Keratinocyte (primary cell): ENCODE results near the gene SRPK2.
"Not testable (repeated sequence)": the region's sequence is repeated elsewhere in the genome, so short reads cannot be mapped to it uniquely, and the experiment has no call there.

ENCODE experiments used
- CTCF ChIP-seq, 3 experiments: IDR thresholded peaks in 1 of 3; conservative IDR thresholded peaks in 1 of 3; optimal IDR thresholded peaks in 1 of 3; 2 replicates in 2 of 3; 3 replicates in 1 of 3; pipeline versions ENCODE3 to v1.5.1; 2011; ENCODE audit warnings: low read length in 3 of 3, mild to moderate bottlenecking in 3 of 3, moderate library complexity in 2 of 3, control low read depth in 1 of 3, inconsistent platforms in 1 of 3; ENCODE audit not compliant: insufficient read depth in 2 of 3; ENCODE audit errors: extremely low read depth in 1 of 3
- EZH2 ChIP-seq: IDR thresholded peaks from one replicate; pipeline ENCODE4 v1.6.1; 2012; ENCODE audit warnings: inconsistent platforms, mild to moderate bottlenecking, low read length, moderate library complexity

DNA sequence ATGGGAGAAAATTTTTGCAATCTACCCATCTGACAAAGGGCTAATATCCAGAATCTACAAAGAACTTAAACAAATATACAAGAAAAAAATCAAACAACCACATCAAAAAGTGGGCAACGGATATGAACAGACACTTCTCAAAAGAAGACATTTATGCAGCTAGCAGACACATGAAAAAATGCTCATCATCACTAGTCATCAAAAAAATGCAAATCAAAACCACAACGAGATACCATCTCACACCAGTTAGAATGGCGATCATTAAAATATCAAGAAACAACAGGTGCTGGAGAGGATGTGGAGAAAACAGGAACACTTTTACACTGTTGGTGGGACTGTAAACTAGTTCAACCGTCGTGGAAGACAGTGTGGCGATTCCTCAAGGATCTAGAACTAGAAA is 88.1 kb downstream of the SRPK2 start:
- not testable (repeated sequence) for TF ChIP-seq CTCF (optimal IDR thresholded peaks at IDR 0.05 in 1 of 3, IDR thresholded peaks at IDR 0.05 in 1 of 3, conservative IDR thresholded peaks at IDR 0.05 in 1 of 3; ENCODE audit: extremely low read depth in 1 of 3, insufficient read depth in 2 of 3, low read length in 3 of 3); EZH2
